Measurements from ENCODE around the gene NKAIN1. TPM values are rescaled to one million over a fixed set of nuclear protein-coding genes. Genes with fewer than 3 reads are reported as not detected.

The NKAIN1 gene
- total and polyA plus RNA-seq, 2 of the 13 experiments (the other 11 are each of a cell fraction or from before 2014, with no cell fraction given) = 0.29 to 0.40 TPM

DNA sequence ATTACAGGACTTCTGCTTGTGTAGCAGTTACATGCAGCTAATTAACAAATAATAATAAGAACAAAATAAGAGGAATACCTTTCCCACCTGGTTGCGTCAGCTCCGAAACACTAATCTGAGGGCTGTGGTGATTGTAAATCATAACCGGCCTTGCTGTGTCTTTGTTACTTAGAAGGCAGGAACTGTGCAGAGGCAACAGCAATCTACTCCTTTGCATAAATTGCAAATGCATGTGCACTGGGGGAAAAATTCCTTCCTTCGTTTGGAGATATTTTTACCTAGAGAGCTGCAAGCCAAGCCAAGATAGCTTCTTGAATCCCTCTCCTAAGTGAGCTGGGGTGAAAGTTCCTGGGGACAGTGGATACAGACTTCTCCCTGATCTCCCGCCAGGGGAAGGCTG lies 46.0 kb downstream of the NKAIN1 start:
- Histone ChIP-seq H3K36me3 (replicated peaks in 1 of 2; ENCODE audit: control insufficient read depth in 1 of 2, insufficient read depth in 2 of 2, low read length in 2 of 2) (no peaks in the 10 kb centered on the region), H3K4me2 (ENCODE audit: low read depth, low read length) (no peak overlapping the region), H3K79me2 (ENCODE audit: insufficient read depth, low read length) (no peaks in the 10 kb centered on the region), H3K4me3 (replicated peaks in 1 of 3; ENCODE audit: insufficient read depth in 1 of 3, low read depth in 2 of 3, low read length in 3 of 3) (no peak overlapping the region), H3K9ac (ENCODE audit: insufficient read depth, low read depth, low read length) (no peak overlapping the region), H3K27me3 (ENCODE audit: control insufficient read depth in 1 of 2, insufficient read depth in 2 of 2, low read length in 2 of 2) (peaks cover 0 to 6% of the 10 kb centered on the region in 2 experiments; a peak in 2 of 5 replicates), H4K20me1 (ENCODE audit: insufficient read depth, low read length) (no peaks in the 10 kb centered on the region), H3K4me1 (ENCODE audit: insufficient read depth, low read length) (no peaks in the 10 kb centered on the region), H3K27ac (ENCODE audit: extremely low read length, insufficient read depth, low read length) (no peak overlapping the region), H2AFZ (ENCODE audit: low read length) (no peak overlapping the region), H3K9me3 (ENCODE audit: low read length) (no peaks in the 10 kb centered on the region)
- no peak for ATAC-seq
- WGBS (ENCODE audit: low lambda C conversion rate) = 50% methylated on average over 5 of the region's 5 CpGs
- no TSS peak for BruUV-seq (replicated peaks)
- ChIA-PET CTCF (ENCODE audit: low intra/inter-chr PET ratio, low total read pairs) (no interaction called here), POLR2A (no interaction called here)
- no peak for DNase-seq (ENCODE audit: low spot score)
- FAIRE-seq = no peak
- intact Hi-C loops (cut with micrococcal nuclease; ENCODE audit: unreplicated experiment) = no loop called here
- TF ChIP-seq, protein P1, sequence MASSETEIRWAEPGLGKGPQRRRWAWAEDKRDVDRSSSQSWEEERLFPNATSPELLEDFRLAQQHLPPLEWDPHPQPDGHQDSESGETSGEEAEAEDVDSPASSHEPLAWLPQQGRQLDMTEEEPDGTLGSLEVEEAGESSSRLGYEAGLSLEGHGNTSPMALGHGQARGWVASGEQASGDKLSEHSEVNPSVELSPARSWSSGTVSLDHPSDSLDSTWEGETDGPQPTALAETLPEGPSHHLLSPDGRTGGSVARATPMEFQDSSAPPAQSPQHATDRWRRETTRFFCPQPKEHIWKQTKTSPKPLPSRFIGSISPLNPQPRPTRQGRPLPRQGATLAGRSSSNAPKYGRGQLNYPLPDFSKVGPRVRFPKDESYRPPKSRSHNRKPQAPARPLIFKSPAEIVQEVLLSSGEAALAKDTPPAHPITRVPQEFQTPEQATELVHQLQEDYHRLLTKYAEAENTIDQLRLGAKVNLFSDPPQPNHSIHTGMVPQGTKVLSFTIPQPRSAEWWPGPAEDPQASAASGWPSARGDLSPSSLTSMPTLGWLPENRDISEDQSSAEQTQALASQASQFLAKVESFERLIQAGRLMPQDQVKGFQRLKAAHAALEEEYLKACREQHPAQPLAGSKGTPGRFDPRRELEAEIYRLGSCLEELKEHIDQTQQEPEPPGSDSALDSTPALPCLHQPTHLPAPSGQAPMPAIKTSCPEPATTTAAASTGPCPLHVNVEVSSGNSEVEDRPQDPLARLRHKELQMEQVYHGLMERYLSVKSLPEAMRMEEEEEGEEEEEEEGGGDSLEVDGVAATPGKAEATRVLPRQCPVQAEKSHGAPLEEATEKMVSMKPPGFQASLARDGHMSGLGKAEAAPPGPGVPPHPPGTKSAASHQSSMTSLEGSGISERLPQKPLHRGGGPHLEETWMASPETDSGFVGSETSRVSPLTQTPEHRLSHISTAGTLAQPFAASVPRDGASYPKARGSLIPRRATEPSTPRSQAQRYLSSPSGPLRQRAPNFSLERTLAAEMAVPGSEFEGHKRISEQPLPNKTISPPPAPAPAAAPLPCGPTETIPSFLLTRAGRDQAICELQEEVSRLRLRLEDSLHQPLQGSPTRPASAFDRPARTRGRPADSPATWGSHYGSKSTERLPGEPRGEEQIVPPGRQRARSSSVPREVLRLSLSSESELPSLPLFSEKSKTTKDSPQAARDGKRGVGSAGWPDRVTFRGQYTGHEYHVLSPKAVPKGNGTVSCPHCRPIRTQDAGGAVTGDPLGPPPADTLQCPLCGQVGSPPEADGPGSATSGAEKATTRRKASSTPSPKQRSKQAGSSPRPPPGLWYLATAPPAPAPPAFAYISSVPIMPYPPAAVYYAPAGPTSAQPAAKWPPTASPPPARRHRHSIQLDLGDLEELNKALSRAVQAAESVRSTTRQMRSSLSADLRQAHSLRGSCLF (CRISPR knock-in tag; IDR thresholded peaks at IDR 0.05; ENCODE audit: borderline replicate concordance) = no peak
- TF ChIP-seq ZNF713 (CRISPR knock-in tag; IDR thresholded peaks at IDR 0.05) (no peak), ZNF572 (CRISPR knock-in tag; IDR thresholded peaks at IDR 0.05) (no peak), ZNF382 (CRISPR knock-in tag; IDR thresholded peaks at IDR 0.05; ENCODE audit: borderline replicate concordance) (no peak)
- in situ Hi-C loops (cut with HindIII; ENCODE audit: extremely low pct_ligation_motif_present, low pct_unique_long_range_greater_than_20kb) = no loop called here

All from HepG2 (cell line).